DND-41 (cell line): ENCODE results near the gene RNF135.
"Not testable (repeated sequence)": the region's sequence is repeated elsewhere in the genome, so short reads cannot be mapped to it uniquely, and the experiment has no call there.

Experiments
- ATAC-seq: fragments of 200-7000 bp; cut with Tn5 transposase; 3 replicates; pipeline ENCODE4 v1.9.1; 2021; ENCODE audit warnings: low read depth; ENCODE audit not compliant: insufficient read depth
- DNase-seq: peaks from one replicate; pipeline ENCODE4 v3.0.0-alpha.2; 2020
- H2AFZ ChIP-seq: 2 replicates; pipeline ENCODE4 v1.6.0; 2012; ENCODE audit warnings: low read depth, low read length
- H3K27ac ChIP-seq: 2 replicates; pipeline ENCODE4 v1.5.1; 2012; ENCODE audit warnings: low read length, inconsistent platforms
- H3K27me3 ChIP-seq: fragments of 200-600 bp; sonication (generic); 2 replicates; pipeline ENCODE4 v1.6.0; 2012; ENCODE audit warnings: low read length, mild to moderate bottlenecking, inconsistent platforms; ENCODE audit not compliant: insufficient read depth, poor library complexity
- H3K36me3 ChIP-seq: 2 replicates; pipeline ENCODE4 v1.5.1; 2012; ENCODE audit warnings: low read length, inconsistent platforms; ENCODE audit not compliant: insufficient read depth
- H3K4me1 ChIP-seq: 2 replicates; pipeline ENCODE4 v1.5.1; 2012; ENCODE audit warnings: mild to moderate bottlenecking, low read length; ENCODE audit not compliant: insufficient read depth
- H3K4me2 ChIP-seq: 2 replicates; pipeline ENCODE4 v1.6.0; 2012; ENCODE audit warnings: mild to moderate bottlenecking, moderate library complexity, low read length, inconsistent platforms; ENCODE audit not compliant: insufficient read depth
- H3K4me3 ChIP-seq, 2 experiments: fragments of 200-600 bp in 1 of 2; shearing (Covaris generic) in 1 of 2; 2 replicates each; pipeline ENCODE4 v1.5.1; 2012 to 2016; ENCODE audit warnings: inconsistent platforms in 2 of 2, low read length in 2 of 2, mild to moderate bottlenecking in 2 of 2, low read depth in 1 of 2, moderate library complexity in 1 of 2
- H3K79me2 ChIP-seq: 2 replicates; pipeline ENCODE4 v1.6.0; 2012; ENCODE audit warnings: low read length, inconsistent platforms; ENCODE audit not compliant: insufficient read depth
- H3K9ac ChIP-seq: 2 replicates; pipeline ENCODE4 v1.6.0; 2012; ENCODE audit warnings: low read depth, mild to moderate bottlenecking, inconsistent platforms, low read length, moderate library complexity
- H3K9me3 ChIP-seq: 2 replicates; pipeline ENCODE4 v1.5.1; 2012; ENCODE audit warnings: low read length, moderate library complexity, mild to moderate bottlenecking, inconsistent platforms; ENCODE audit not compliant: insufficient read depth, severe bottlenecking
- H4K20me1 ChIP-seq: 2 replicates; pipeline ENCODE4 v1.6.0; 2012; ENCODE audit warnings: low read length; ENCODE audit not compliant: insufficient read depth
- EZH2 ChIP-seq: IDR thresholded peaks from 3 replicates; pipeline ENCODE4 v1.6.1; 2012; ENCODE audit warnings: borderline replicate concordance, low read depth, mild to moderate bottlenecking, moderate library complexity, low read length, inconsistent platforms; ENCODE audit not compliant: severe bottlenecking
- TF ChIP-seq, protein P1 (sequence below): IDR thresholded peaks from 2 replicates; pipeline ENCODE4 v1.5.1; 2012; ENCODE audit warnings: borderline replicate concordance, low read length, moderate library complexity, mild to moderate bottlenecking; ENCODE audit not compliant: poor library complexity, severe bottlenecking; ENCODE audit errors: extremely low read depth

Gene RNF135

DNA sequence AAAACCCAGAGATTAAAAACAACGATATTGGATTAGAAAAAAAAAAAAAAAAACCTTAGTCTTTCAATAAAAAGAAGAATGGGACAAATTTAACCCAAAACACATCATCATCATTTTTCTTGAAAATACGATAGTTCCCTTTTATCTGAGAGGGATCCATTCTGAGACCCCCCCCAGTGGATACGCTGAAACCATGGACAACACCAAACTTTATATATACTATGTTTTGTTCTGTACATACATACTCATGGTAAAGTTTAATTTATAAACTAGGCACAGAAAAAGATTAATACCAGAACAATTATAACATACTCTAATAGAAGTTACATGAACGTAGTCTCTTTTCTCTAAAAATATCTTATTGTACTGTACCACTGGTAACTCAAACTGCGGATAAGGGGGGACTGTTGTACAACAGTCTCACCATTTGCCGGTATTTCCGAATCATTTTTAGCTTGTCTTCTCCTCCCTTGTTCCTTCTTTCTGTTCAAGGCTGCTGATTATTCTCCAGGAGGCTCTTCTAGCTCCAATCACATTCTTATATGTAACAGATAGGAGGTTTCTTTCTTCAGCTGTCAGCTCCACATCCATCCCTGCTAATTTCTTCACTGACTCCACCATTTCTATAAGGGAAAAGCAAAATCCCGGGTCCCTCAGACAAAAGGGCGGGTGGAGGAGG lies 37.0 kb downstream of the RNF135 start:
- no peak overlapping the region for H3K9ac ChIP-seq
- no peak for ATAC-seq

DNA sequence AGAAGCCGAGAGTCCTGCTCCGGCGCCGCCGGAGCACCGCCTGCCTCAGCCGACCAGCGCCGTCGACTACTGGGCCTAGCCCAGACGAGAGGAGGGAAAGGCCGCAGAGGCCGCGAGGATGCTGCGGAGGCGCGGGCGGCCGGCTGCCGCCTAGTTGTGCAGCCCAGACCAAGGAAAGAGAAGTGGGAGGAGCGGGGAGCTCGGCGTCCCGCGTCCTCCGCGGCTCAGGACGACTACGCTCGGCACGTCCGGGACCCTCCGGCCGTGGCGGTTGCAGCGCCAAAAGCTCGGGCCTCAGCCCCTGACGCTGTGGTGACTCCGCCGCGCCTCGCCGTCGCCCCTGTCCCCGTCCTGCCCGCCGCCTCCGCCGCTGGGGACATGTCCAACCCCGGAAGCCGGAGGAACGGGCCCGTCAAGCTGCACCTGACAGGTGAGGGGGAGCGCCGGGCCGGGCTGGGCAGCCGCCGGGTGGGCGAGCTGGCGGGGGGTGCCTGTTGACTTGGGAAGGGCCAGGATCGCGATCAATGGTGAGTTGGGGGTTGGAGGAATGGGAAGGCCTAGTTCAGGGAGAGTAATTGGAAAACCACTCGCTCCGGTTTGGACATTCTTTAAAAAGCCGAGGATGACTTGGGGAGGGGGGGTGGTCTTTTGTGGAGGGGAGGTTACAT lies 37.7 kb downstream of the RNF135 start:
- Histone ChIP-seq H3K36me3 (no peaks in the 10 kb centered on the region), H3K27ac (no peak overlapping the region), H4K20me1 (no peaks in the 10 kb centered on the region), H3K27me3 (no peaks in the 10 kb centered on the region), H3K4me2 (no peak overlapping the region), H3K4me3 (no peak overlapping the region), H2AFZ (no peak overlapping the region), H3K9ac (no peak overlapping the region), H3K79me2 (no peaks in the 10 kb centered on the region), H3K4me1 (no peaks in the 10 kb centered on the region), H3K9me3 (no peaks in the 10 kb centered on the region)
- no peak for DNase-seq
- no peak for ATAC-seq
- TF ChIP-seq, protein P1, sequence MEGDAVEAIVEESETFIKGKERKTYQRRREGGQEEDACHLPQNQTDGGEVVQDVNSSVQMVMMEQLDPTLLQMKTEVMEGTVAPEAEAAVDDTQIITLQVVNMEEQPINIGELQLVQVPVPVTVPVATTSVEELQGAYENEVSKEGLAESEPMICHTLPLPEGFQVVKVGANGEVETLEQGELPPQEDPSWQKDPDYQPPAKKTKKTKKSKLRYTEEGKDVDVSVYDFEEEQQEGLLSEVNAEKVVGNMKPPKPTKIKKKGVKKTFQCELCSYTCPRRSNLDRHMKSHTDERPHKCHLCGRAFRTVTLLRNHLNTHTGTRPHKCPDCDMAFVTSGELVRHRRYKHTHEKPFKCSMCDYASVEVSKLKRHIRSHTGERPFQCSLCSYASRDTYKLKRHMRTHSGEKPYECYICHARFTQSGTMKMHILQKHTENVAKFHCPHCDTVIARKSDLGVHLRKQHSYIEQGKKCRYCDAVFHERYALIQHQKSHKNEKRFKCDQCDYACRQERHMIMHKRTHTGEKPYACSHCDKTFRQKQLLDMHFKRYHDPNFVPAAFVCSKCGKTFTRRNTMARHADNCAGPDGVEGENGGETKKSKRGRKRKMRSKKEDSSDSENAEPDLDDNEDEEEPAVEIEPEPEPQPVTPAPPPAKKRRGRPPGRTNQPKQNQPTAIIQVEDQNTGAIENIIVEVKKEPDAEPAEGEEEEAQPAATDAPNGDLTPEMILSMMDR: no peak
- no peak for TF ChIP-seq EZH2

More for the DNA sequence above, 37.0 kb downstream of the RNF135 start:
- Histone ChIP-seq H4K20me1 (no peaks in the 10 kb centered on the region), H3K9me3 (no peaks in the 10 kb centered on the region), H3K27ac (no peak overlapping the region), H3K79me2 (no peaks in the 10 kb centered on the region), H3K4me3 (no peak overlapping the region), H3K4me1 (no peaks in the 10 kb centered on the region), H3K27me3 (no peaks in the 10 kb centered on the region), H3K36me3 (no peaks in the 10 kb centered on the region), H3K4me2 (no peak overlapping the region), H2AFZ (no peak overlapping the region)
- DNase-seq: no peak
- TF ChIP-seq, protein P1: no peak
- no peak for TF ChIP-seq EZH2

DNA sequence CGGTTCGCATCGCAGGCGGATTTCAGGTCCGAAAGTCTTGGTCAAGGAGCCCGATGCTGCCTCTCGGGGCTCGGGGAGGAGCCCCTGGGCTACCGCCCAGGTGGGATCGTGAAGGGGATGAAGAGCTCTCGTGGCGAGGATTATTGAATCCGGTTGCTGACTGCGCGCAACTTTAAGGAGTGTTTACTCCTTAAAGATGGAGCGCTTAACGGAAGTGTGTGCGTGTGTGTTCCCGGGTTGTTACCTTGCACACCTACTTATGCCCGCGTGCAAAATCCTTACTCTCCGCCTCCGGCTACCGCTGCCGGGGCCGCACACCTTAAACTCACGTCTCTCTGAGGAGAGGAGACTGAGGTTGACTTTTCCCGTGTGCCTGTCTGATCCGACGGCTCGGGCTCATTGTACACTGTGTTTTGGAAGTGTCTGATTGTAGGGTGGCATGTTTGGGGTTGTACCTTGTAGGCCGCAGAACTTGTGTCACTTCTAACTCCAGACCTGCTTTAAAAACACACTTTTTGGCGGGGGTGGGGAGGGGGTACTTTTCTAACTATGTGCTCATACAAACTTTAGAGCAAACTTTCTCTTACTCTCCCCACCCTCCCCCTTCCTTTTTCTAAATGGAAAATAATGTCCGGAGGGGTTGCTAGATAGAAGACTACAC lies 38.3 kb downstream of the RNF135 start:
- not testable (repeated sequence) for ATAC-seq, H2AFZ ChIP-seq, H3K27ac ChIP-seq, H3K4me1 ChIP-seq, DNase-seq, H3K79me2 ChIP-seq, H3K9ac ChIP-seq, H3K36me3 ChIP-seq, H3K9me3 ChIP-seq, H3K4me2 ChIP-seq, H3K4me3 ChIP-seq, H4K20me1 ChIP-seq, H3K27me3 ChIP-seq

DNA sequence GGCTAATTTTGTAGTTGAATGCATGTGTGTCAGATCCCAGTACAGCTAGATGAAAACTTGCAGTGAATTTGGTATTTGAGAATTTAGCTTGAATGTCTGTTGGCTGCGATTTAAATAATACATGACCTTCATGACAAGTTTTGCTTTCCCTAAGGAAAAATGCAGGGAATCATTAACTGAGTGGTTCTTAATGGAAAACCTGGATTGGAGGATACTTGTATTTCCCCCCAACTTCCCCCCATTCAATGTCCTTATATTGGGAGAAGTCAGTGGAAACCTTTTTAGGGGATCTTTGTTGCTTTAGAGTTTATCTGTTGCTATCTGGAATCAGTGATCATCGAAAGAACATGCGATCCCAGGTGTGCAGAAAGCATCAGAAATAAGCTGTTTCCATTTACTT lies 39.2 kb downstream of the RNF135 start:
- H3K4me3 ChIP-seq, H3K9ac ChIP-seq, H3K4me1 ChIP-seq, H3K9me3 ChIP-seq, H3K36me3 ChIP-seq, H4K20me1 ChIP-seq, ATAC-seq, H3K27me3 ChIP-seq, DNase-seq, H3K79me2 ChIP-seq, H3K27ac ChIP-seq, H2AFZ ChIP-seq, H3K4me2 ChIP-seq: not testable (repeated sequence)
